ENCODE measurements around the gene ZDHHC7.

Gene ZDHHC7

GRCh38 chr16:85018529-85019236 lies 7.3 kb upstream of the ZDHHC7 start:
- DNase-seq (no peak), ATAC-seq (no peak)

GRCh38 chr16:85017633-85018032 lies 6.3 kb upstream of the ZDHHC7 start:
- no peak for ATAC-seq
- DNase-seq = no peak

- ATAC-seq (peak; percentile 87), DNase-seq (peak; percentile 34)
These were observed 5.8 kb upstream of the ZDHHC7 start for GRCh38 chr16:85017151-85017550.

GRCh38 chr16:85015481-85016187 lies 4.3 kb upstream of the ZDHHC7 start:
- ATAC-seq (no peak), DNase-seq (no peak)

GRCh38 chr16:85014311-85014710 lies 3.0 kb upstream of the ZDHHC7 start:
- ATAC-seq = no peak
- no peak for DNase-seq

GRCh38 chr16:85011846-85012284 lies 530 bp upstream of the ZDHHC7 start:
- DNase-seq (no peak), ATAC-seq (no peak)

- no peak for DNase-seq
- no peak for ATAC-seq
These were observed 847 bp downstream of the ZDHHC7 start for GRCh38 chr16:85010446-85010930.

- DNase-seq (no peak), ATAC-seq (no peak)
These were observed 3.1 kb downstream of the ZDHHC7 start for GRCh38 chr16:85008271-85008670.

- no peak for ATAC-seq
- DNase-seq = no peak
These were observed 3.7 kb downstream of the ZDHHC7 start for GRCh38 chr16:85007496-85008214.

GRCh38 chr16:85006639-85007038 lies 4.7 kb downstream of the ZDHHC7 start:
- ATAC-seq = no peak
- DNase-seq = no peak

- DNase-seq (no peak), ATAC-seq (no peak)
These were observed 5.9 kb downstream of the ZDHHC7 start for GRCh38 chr16:85005285-85006069.

GRCh38 chr16:85004587-85005205 lies 6.6 kb downstream of the ZDHHC7 start:
- DNase-seq (no peak), ATAC-seq (no peak)

GRCh38 chr16:85003725-85004586 lies 7.4 kb downstream of the ZDHHC7 start:
- DNase-seq = no peak
- peak; percentile 9 for ATAC-seq

- ATAC-seq (no peak), DNase-seq (no peak)
These were observed 8.3 kb downstream of the ZDHHC7 start for GRCh38 chr16:85003076-85003475.

GRCh38 chr16:85002608-85003007 lies 8.7 kb downstream of the ZDHHC7 start:
- ATAC-seq (peak; percentile 63), DNase-seq (peak; percentile 23)

- no peak for DNase-seq
These were observed 9.2 kb downstream of the ZDHHC7 start for GRCh38 chr16:85002099-85002541.

GRCh38 chr16:84999857-85000480 lies 11.4 kb downstream of the ZDHHC7 start:
- DNase-seq (no peak), ATAC-seq (no peak)

More at GRCh38 chr16:85002099-85002541, 9.2 kb downstream of the ZDHHC7 start:
- ATAC-seq = no peak

GRCh38 chr16:84999200-84999599 lies 12.1 kb downstream of the ZDHHC7 start:
- DNase-seq (no peak), ATAC-seq (no peak)

GRCh38 chr16:84996365-84996764 lies 15.0 kb downstream of the ZDHHC7 start:
- ATAC-seq (no peak), DNase-seq (no peak)

GRCh38 chr16:84995663-84996062 lies 15.7 kb downstream of the ZDHHC7 start:
- ATAC-seq = no peak
- no peak for DNase-seq
